Coronary artery (tissue), 2 donors: ENCODE measurements around the gene ADORA1.

ENCODE experiments used
- DNase-seq: peaks from one replicate; pipeline ENCODE4 v3.0.0-alpha.2; 2017; ENCODE audit warnings: low spot score
- H3K27ac ChIP-seq, 2 donors: fragments of 200-600 bp; sonication (generic); one replicate each; pipeline ENCODE4 v1.5.1; 2016 to 2019
- H3K4me3 ChIP-seq: fragments of 200-600 bp; sonication (generic); 2 replicates; pipeline ENCODE4 v1.5.1; 2016; ENCODE audit warnings: mild to moderate bottlenecking, moderate library complexity
- TF ChIP-seq, protein P1 (sequence below): fragments of 200-600 bp; sonication (generic); IDR thresholded peaks from one replicate; pipeline ENCODE4 v1.5.1; 2019; ENCODE audit warnings: antibody characterized with exemption

The ADORA1 gene

GRCh38 chr1:203199481-203199815 lies 71.9 kb downstream of the ADORA1 start:
- DNase-seq, result no peak
- TF ChIP-seq, protein P1, sequence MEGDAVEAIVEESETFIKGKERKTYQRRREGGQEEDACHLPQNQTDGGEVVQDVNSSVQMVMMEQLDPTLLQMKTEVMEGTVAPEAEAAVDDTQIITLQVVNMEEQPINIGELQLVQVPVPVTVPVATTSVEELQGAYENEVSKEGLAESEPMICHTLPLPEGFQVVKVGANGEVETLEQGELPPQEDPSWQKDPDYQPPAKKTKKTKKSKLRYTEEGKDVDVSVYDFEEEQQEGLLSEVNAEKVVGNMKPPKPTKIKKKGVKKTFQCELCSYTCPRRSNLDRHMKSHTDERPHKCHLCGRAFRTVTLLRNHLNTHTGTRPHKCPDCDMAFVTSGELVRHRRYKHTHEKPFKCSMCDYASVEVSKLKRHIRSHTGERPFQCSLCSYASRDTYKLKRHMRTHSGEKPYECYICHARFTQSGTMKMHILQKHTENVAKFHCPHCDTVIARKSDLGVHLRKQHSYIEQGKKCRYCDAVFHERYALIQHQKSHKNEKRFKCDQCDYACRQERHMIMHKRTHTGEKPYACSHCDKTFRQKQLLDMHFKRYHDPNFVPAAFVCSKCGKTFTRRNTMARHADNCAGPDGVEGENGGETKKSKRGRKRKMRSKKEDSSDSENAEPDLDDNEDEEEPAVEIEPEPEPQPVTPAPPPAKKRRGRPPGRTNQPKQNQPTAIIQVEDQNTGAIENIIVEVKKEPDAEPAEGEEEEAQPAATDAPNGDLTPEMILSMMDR, result no peak
- H3K4me3 ChIP-seq, result no peak overlapping the region
- peak overlapping the region in 1 of 2 donors; percentile 79 for H3K27ac ChIP-seq

GRCh38 chr1:203199816-203200571 lies 72.5 kb downstream of the ADORA1 start:
- TF ChIP-seq, protein P1, result no peak
- no peak for DNase-seq
- Histone ChIP-seq H3K27ac (peak overlapping the region; percentile 10 to 79), H3K4me3 (no peak overlapping the region)

- no peak for DNase-seq
- Histone ChIP-seq H3K4me3 (no peak overlapping the region), H3K27ac (peak overlapping the region in 1 of 2 donors; percentile 79)
- TF ChIP-seq, protein P1, result no peak
These were observed 73.4 kb downstream of the ADORA1 start for GRCh38 chr1:203200916-203201315.

DNA sequence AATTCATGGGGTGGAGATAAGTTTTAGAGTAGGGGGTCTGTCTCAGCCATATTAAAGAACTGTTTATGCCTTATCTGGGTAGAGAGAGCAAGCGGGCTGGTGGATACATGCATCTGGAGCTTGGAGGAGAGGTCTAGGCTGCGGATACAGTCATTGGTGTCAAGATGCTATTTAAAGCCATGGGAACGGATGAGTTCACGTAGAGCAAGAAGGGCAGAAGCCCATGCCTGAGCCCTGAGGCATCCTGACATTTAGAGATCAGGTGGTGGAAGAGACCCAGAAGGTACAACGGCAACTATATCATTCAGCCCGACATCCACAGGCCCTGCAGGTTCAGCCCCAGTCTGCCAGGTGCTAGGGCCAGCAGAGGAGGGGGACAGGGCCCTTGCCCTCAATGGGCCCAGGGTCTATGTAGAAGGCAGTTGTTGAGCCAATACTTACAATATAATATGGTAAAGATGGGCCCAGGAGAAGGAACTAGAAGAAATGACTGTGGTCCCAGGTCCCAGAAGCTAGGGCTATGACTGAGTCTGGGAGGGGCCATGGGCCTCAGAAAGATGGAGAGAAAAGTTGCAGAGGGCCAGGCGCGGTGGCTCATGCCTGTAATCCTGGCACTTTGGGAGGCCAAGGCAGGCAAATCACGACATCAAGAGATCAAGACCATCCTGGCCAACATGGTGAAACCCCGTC lies 74.1 kb downstream of the ADORA1 start:
- no peak overlapping the region for H3K4me3 ChIP-seq
- peak overlapping the region in 1 of 2 donors; percentile 79 for H3K27ac ChIP-seq
- no peak for DNase-seq
- TF ChIP-seq, protein P1, result no peak

DNA sequence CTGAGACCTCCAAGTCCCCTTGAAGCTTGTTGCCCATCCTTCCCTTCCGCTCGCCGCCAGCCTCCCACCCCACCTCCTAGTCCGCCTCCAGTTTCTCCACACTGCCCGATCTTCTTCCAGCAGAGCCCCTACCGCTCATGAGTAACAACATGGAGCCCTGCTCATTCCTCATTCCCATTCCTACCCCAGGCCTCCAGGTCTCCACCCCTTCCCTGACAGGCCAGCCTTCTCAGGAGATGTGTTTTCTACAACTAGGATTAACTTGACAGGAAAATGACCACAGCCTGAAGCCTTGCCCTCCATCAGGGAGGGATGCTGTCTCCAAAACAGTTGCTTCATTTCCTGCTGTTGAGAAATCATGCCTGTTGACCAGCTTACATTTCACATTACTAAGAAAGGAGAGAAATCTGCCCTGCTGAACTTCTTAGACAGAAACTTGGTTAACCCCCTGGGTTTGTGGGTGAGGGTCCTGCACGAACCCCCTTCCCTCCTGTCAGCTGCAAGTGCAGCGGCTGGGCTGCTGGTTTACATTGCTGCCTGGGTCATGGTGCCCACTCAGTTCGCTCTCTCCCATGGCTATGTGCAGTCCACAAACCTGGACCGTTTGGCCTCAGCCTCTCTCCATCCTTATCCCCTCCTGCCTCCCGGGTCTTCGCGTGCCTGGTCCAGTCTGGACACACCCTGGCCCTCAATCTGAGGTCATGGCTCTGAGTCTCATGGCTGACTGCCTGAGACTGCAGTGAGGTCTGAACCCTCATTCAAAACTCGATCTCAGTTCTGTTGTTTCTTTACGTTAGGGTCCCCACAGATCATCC lies 75.1 kb downstream of the ADORA1 start:
- peak; percentile 76 for DNase-seq
- Histone ChIP-seq H3K4me3 (no peak overlapping the region), H3K27ac (peak overlapping the region in 1 of 2 donors; percentile 79)
- TF ChIP-seq, protein P1, result no peak

DNA sequence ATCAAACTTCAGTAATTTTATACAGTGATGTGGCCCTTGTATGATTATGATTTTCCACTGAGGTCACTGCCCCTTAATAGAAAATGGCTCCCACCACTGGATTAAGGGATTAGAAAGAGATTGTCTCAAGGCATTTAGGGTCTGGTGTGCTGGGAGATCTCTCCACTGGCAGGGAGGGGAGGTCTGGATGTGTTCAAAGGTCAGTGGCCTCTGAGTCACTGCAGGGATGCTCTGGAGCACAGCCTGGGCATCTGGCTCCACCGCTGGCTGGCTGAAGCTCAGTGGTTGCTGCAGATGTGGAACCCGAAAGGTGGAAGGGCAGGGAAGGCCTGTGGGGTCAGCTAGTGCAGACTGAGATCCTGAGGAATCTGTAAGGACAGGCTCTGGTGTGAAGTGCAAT lies 77.2 kb downstream of the ADORA1 start:
- DNase-seq, result peak; percentile 57
- TF ChIP-seq, protein P1, result no peak
- Histone ChIP-seq H3K4me3 (no peak overlapping the region), H3K27ac (no peak overlapping the region)
